Suprapubic skin (tissue), 4 donors: ENCODE data around the gene RNF220.

ENCODE experiments used
- EP300 ChIP-seq: sonication (generic); formaldehyde crosslinking; IDR thresholded peaks from one replicate; pipeline ENCODE4 v1.6.1; 2017; ENCODE audit warnings: antibody characterized with exemption
- POLR2A ChIP-seq, 2 donors: fragments of 450-650 bp; IDR thresholded peaks; one replicate each; pipeline ENCODE4 v1.6.1; 2017; ENCODE audit warnings: antibody characterized with exemption in 2 of 2, mild to moderate bottlenecking in 2 of 2, moderate library complexity in 2 of 2
- POLR2AphosphoS5 ChIP-seq, 3 donors: sonication (generic); formaldehyde crosslinking; IDR thresholded peaks; one replicate each; pipeline ENCODE4 v1.6.1; 2017; ENCODE audit warnings: antibody characterized with exemption in 3 of 3
- TF ChIP-seq, protein P1 (sequence below), 2 donors: fragments of 200-600 bp in 1 of 2; fragments of 450-650 bp in 1 of 2; sonication (generic) in 1 of 2; IDR thresholded peaks; one replicate each; pipeline ENCODE4 v1.5.1; 2016 to 2019; ENCODE audit warnings: antibody characterized with exemption in 2 of 2, mild to moderate bottlenecking in 1 of 2, moderate library complexity in 1 of 2

GRCh38 chr1:44537538-44537937, 132.5 kb downstream of the RNF220 start:
- TF ChIP-seq, protein P1, sequence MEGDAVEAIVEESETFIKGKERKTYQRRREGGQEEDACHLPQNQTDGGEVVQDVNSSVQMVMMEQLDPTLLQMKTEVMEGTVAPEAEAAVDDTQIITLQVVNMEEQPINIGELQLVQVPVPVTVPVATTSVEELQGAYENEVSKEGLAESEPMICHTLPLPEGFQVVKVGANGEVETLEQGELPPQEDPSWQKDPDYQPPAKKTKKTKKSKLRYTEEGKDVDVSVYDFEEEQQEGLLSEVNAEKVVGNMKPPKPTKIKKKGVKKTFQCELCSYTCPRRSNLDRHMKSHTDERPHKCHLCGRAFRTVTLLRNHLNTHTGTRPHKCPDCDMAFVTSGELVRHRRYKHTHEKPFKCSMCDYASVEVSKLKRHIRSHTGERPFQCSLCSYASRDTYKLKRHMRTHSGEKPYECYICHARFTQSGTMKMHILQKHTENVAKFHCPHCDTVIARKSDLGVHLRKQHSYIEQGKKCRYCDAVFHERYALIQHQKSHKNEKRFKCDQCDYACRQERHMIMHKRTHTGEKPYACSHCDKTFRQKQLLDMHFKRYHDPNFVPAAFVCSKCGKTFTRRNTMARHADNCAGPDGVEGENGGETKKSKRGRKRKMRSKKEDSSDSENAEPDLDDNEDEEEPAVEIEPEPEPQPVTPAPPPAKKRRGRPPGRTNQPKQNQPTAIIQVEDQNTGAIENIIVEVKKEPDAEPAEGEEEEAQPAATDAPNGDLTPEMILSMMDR (IDR thresholded peaks at IDR 0.05), result no peak
- TF ChIP-seq EP300 (no peak), POLR2AphosphoS5 (IDR thresholded peaks at IDR 0.05) (no peak), POLR2A (IDR thresholded peaks at IDR 0.05) (no peak)
